ENCODE data around the gene LEKR1. TPM values are rescaled to one million over a fixed set of nuclear protein-coding genes. Genes with fewer than 3 reads are reported as not detected.
A peak's percentile ranks its signal among the peaks of the same experiment; 100 is the strongest.

Gene LEKR1
- total RNA-seq, 1 donor from 2014 or later, result 0.57 TPM

DNA sequence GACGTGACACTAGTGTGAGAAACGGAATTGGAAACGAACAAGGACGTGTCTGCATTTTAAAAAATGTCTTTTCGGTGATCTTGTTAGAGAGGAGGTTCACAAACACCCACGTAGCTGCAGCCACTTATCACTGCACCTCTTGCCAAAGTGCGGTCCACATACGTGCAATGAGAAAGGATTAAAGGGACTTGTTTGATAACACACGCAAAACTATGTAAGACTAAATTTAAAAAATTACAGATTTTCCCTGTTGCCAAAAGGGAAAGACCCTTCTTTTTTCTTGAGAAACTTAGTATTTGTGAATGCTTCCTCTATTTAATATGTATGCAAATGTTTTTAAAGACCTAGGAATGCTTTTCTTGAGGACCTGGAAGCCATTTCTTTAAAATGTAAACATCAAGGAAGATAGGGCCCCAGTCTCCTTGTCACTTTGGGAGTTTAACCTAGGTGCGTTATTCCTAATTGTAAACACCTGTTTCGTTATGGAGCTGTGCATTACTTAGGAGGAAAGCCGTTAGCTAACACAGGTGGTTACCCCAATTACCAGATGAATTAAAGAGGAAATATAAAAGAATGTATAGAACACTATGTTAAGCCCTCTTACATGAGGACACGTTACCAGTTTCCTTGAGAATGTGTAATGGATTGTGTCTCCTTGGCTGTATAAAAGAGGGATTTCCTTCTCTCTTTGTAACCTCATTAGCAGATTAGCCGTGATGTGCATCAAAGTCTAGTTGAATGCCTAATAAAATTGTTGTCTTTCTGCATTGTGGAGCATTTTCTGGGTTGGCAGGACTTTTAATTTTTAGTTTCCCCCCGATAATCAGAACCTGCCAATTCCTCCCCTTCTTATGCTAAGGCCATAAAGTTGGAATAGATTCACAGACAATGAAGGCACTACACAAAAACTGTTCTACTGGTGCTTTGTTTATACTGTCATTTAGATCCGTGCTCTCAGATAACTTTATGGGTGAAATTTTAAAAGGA lies 1.0 kb downstream of the LEKR1 start:
- intact Hi-C loops (cut with micrococcal nuclease), result loop anchor here (1.0 to 2.0 kb wide), 3 partner anchors 10 to 348 kb away; no protein-coding TSS in a partner anchor
- DNase-seq (ENCODE audit: low spot score), result no peak

DNA sequence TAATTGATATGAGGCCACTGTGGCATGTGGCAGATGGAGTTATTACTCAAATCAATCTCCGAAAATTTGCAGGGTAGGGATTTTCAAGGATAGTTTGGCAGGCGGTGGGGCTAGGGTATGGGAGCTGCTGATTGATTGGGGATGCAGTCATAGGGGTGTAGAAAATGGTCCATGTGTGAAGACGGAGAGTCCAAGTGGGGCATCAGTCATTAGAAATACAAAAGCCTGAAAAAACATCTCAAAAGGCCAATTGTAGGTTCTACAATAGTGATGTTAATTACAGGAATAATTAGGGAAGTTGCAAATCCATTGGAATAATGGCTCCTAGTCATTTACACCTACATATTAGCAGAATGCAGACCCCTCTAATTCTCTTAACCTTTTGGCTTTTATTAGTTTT lies 4.9 kb downstream of the LEKR1 start:
- H3K4me1 Mint-ChIP-seq (ENCODE audit: low read depth), result peaks cover 7% of the 10 kb centered on the region
- intact Hi-C loops (cut with micrococcal nuclease), result no loop called here
- H3K27ac Mint-ChIP-seq, result no peak overlapping the region
- H3K9me3 Mint-ChIP-seq, result no peaks in the 10 kb centered on the region
- peaks cover 2% of the 10 kb centered on the region for H3K36me3 Mint-ChIP-seq (ENCODE audit: low read depth)
- peaks cover 2% of the 10 kb centered on the region for H3K27me3 Mint-ChIP-seq (ENCODE audit: insufficient read depth)
- DNase-seq (ENCODE audit: low spot score), result no peak
- no peak overlapping the region for H3K4me3 Mint-ChIP-seq

More for the DNA sequence above, 1.0 kb downstream of the LEKR1 start:
- no peaks in the 10 kb centered on the region for H3K9me3 Mint-ChIP-seq
- H3K27me3 Mint-ChIP-seq (ENCODE audit: insufficient read depth), result peaks cover 2% of the 10 kb centered on the region
- peaks cover 2% of the 10 kb centered on the region for H3K36me3 Mint-ChIP-seq (ENCODE audit: low read depth)
- peak overlapping the region; percentile 87 for H3K4me3 Mint-ChIP-seq
- peak overlapping the region; percentile 92 for H3K27ac Mint-ChIP-seq
- H3K4me1 Mint-ChIP-seq (ENCODE audit: low read depth), result peaks cover 30% of the 10 kb centered on the region

DNA sequence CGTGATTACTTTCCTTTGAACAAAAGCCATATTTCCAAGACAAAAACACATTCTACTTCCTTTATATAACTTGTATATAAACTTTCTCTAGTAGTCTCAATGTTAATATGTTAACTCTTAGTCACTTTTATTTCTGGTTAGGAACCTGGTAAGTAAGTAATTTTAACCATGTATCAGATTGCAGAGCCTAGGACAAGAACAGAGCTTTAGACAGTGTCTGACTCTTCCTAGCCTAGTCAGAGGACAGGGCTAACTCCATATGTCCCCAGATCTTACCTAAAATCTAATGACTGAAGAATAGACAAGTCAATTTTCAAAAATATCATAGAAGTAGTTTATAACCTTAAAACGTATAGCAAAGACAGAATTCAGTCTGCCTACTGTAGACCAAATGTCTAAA lies 8.3 kb downstream of the LEKR1 start:
- H3K36me3 Mint-ChIP-seq (ENCODE audit: low read depth), result peaks cover 2% of the 10 kb centered on the region
- no peaks in the 10 kb centered on the region for H3K27me3 Mint-ChIP-seq (ENCODE audit: insufficient read depth)
- DNase-seq (ENCODE audit: low spot score), result no peak
- no peaks in the 10 kb centered on the region for H3K4me1 Mint-ChIP-seq (ENCODE audit: low read depth)
- H3K4me3 Mint-ChIP-seq, result no peak overlapping the region
- intact Hi-C loops (cut with micrococcal nuclease), result no loop called here
- H3K9me3 Mint-ChIP-seq, result no peaks in the 10 kb centered on the region
- no peak overlapping the region for H3K27ac Mint-ChIP-seq

DNA sequence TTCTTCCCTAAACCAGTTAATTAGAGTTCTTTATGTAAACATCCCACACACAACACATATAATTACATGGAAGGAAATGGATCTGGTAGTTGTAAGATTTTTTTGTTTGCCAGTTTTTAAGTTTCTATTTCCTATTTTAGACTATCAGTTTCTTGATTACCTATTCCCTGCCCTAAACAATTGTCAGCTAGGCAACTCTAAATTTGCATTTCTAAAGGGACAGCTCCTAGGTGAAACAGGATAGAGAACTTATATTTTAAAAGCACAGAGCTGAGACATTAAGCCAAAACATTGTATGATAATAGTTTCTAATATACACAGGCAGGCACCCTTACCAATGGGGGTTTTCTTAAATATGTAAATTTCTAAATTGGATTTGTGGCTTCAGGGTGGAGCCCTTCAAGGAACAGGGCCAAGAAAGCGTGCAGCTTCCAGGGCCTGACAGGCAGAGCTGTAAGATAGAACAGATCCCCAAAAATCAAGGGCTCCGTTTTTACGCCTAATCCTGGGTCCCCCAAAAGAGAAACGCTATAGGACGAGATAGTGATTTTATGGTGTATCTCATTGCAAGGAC lies 8.9 kb downstream of the LEKR1 start:
- no peaks in the 10 kb centered on the region for H3K4me1 Mint-ChIP-seq (ENCODE audit: low read depth)
- no peak overlapping the region for H3K27ac Mint-ChIP-seq
- peaks cover 2% of the 10 kb centered on the region for H3K36me3 Mint-ChIP-seq (ENCODE audit: low read depth)

DNA sequence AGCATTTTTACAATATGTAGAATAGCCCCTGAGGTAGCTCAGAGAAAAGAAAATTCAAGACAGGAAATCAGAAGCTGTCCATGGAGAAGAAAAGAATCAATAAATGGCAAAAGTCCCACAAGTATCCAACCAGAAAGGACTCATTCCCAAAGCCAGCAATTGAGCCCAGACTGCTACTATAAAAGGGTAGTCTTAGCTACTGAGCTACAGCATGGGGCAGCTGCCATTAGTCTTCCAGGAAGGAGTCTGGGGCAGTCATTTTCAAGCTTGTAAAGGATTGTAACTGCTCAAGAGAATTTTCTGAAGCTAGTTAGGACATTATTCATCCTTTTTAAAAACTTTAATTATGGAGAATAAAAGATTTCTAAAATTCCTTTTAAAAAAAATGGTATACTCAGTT lies 10.5 kb downstream of the LEKR1 start:
- H3K9me3 Mint-ChIP-seq, result no peaks in the 10 kb centered on the region
- H3K36me3 Mint-ChIP-seq (ENCODE audit: low read depth), result no peaks in the 10 kb centered on the region
- no peaks in the 10 kb centered on the region for H3K27me3 Mint-ChIP-seq (ENCODE audit: insufficient read depth)
- H3K27ac Mint-ChIP-seq, result no peak overlapping the region
- DNase-seq (ENCODE audit: low spot score), result no peak
- H3K4me3 Mint-ChIP-seq, result no peak overlapping the region
- no peaks in the 10 kb centered on the region for H3K4me1 Mint-ChIP-seq (ENCODE audit: low read depth)
- intact Hi-C loops (cut with micrococcal nuclease), result no loop called here

More for the DNA sequence above, 8.9 kb downstream of the LEKR1 start:
- no peak overlapping the region for H3K4me3 Mint-ChIP-seq
- no peaks in the 10 kb centered on the region for H3K9me3 Mint-ChIP-seq
- H3K27me3 Mint-ChIP-seq (ENCODE audit: insufficient read depth), result no peaks in the 10 kb centered on the region
- DNase-seq (ENCODE audit: low spot score), result no peak
- intact Hi-C loops (cut with micrococcal nuclease), result no loop called here

DNA sequence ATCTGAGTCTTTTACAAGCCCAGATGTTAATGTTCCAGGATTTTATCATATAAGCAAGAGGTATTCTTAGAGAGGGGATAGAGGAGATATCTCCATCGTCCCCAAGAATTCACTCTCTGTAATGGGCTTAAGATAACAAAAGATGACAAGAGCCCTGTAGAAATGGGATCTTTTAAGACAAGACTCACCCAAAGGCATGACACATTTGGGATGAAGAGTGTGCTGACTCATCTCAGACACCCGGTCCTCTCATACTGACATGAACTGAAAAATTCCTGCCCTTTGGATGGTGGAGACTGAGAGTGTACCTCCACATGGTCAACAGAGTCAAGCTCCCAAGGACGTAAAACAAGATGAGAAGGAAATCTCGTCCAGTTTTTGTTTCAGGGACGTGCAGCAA lies 11.0 kb downstream of the LEKR1 start:
- H3K4me3 Mint-ChIP-seq, result no peak overlapping the region
- H3K27ac Mint-ChIP-seq, result no peak overlapping the region
- no peaks in the 10 kb centered on the region for H3K27me3 Mint-ChIP-seq (ENCODE audit: insufficient read depth)
- intact Hi-C loops (cut with micrococcal nuclease), result no loop called here
- no peaks in the 10 kb centered on the region for H3K36me3 Mint-ChIP-seq (ENCODE audit: low read depth)
- no peaks in the 10 kb centered on the region for H3K9me3 Mint-ChIP-seq
- DNase-seq (ENCODE audit: low spot score), result no peak
- no peaks in the 10 kb centered on the region for H3K4me1 Mint-ChIP-seq (ENCODE audit: low read depth)

DNA sequence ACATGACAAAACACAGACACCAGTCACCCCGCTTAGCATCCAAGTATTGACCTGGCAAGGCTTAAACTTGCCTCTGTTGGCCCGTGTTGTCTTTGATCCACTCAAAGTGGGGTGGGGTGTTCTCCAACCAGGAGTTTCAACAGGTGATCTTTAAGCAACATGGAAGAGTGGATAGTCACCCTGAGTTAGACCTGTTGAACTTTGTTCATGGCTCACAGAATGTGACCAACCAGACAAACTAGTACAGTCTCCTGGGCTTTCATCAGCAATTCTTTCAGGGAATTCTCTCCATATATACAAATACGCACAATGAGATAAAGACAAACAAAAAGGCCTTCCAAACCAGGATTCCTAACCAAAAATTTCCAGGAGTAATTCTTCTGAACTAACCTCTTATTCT lies 11.9 kb downstream of the LEKR1 start:
- no peak overlapping the region for H3K27ac Mint-ChIP-seq

DNA sequence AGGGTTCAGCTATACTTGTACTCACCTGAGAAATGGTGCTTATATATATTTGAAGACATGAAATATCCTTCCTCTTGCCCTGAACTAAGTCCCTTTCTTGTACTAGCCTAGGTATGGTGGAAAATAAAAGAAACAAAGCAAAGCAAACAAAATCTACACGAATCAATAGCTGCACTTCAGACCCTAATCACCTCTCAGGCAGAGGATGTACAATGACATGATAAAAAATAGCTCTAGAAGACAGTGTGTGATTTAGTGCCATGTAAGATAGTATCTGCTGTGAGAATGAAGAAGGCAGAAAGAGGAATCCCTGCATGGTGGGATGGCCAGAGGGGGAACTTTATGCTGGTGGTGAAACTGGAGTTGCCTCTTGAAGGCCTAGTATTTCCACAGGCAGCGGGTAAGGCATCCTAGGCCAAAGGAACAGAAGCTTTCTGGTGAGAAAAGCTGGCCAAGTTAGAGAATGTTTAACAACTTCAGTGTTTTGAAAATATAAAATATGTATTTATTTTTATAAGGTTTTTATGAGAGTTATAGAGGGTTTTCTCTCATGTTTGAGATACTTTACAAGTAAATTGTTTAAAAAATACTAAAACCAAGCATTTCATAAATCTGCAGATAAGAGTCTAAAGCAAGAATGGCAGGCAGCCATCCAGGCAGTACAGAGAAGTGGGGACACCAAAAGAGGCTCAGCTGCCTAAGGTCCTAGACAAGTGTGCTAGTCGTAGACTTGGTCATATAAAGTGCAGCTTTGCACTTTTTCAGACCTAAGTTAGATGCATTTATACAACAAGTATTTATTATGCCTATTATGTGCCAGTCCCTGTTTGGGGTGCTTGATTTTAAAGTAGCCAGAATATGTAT lies 14.9 kb downstream of the LEKR1 start:
- peaks cover 6% of the 10 kb centered on the region for H3K27me3 Mint-ChIP-seq (ENCODE audit: insufficient read depth)
- no peak overlapping the region for H3K27ac Mint-ChIP-seq
- no peaks in the 10 kb centered on the region for H3K4me1 Mint-ChIP-seq (ENCODE audit: low read depth)
- no peak overlapping the region for H3K4me3 Mint-ChIP-seq
- intact Hi-C loops (cut with micrococcal nuclease), result no loop called here
- H3K36me3 Mint-ChIP-seq (ENCODE audit: low read depth), result no peaks in the 10 kb centered on the region
- DNase-seq (ENCODE audit: low spot score), result no peak
- no peaks in the 10 kb centered on the region for H3K9me3 Mint-ChIP-seq

More for the DNA sequence above, 11.9 kb downstream of the LEKR1 start:
- no peaks in the 10 kb centered on the region for H3K4me1 Mint-ChIP-seq (ENCODE audit: low read depth)
- DNase-seq (ENCODE audit: low spot score), result no peak
- no peaks in the 10 kb centered on the region for H3K36me3 Mint-ChIP-seq (ENCODE audit: low read depth)
- H3K9me3 Mint-ChIP-seq, result no peaks in the 10 kb centered on the region
- intact Hi-C loops (cut with micrococcal nuclease), result no loop called here
- no peak overlapping the region for H3K4me3 Mint-ChIP-seq
- no peaks in the 10 kb centered on the region for H3K27me3 Mint-ChIP-seq (ENCODE audit: insufficient read depth)

DNA sequence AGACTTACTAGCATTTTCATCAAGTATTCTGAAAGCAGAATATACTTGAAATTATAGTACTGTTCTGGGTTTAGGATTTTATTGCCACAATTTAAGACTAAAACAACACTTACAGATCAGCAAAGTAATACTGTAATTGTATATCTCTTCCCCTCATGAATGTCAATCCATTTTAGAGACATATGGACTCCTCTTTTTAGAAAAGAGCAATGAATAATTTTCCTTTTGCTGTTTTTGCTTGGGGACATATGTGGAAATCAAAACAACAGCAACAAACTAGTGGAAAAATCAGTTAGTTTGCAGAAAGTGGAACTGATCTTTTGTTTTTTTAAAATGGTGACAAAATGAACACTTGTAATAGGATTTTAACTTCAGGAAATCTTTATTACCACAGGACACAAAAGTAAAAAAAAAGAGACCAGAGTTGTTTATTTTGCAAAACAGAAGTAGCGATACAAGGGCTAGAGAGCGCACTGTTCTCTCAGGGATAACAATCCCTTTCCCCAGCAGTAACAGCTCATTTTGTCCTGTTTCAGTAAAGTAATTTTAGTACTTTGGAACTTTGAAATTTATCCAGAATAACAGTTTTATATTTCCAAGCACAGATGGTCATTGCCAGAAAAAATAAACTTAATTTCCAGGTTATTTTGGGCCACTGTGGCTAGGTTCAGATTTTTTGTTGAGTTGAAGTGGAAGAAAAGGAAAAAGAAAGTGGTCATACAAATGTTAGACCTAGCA lies 17.1 kb downstream of the LEKR1 start:
- Mint-ChIP-seq H3K27me3 (ENCODE audit: insufficient read depth) (peaks cover 6% of the 10 kb centered on the region), H3K9me3 (no peaks in the 10 kb centered on the region), H3K27ac (no peak overlapping the region), H3K4me1 (ENCODE audit: low read depth) (no peaks in the 10 kb centered on the region), H3K4me3 (no peak overlapping the region), H3K36me3 (ENCODE audit: low read depth) (no peaks in the 10 kb centered on the region)
- intact Hi-C loops (cut with micrococcal nuclease), result no loop called here
- no peak for DNase-seq (ENCODE audit: low spot score)

DNA sequence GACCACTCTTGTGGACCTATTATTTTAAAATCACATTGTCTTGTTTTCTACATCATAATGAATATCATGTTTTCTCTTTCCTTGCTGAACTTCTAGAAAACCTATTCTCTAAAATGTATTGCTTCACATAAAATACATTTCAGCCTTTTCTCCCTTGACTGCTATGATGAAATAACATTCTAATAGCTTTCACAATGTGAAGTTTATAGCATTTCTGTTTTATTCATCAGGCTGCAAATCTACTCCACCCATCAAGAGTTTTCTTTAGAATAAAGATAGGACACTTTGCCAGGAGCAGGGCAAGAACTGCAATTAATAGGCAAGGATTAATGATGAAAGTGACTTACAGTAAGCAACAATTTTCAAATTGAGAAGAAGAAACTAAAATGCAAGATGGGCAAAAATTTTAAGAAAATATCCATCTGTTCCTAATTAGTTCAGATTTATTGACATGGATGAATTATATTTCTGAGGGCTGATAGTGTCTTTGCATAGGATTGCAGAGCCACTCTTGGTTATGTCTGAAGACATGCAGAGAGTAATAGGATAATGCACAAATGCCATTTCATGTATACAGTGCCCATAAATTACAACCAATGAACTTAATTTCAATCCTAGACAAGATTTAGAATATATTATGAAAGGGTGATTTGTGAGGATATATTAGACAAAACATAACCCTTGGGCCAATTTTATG lies 21.7 kb downstream of the LEKR1 start:
- Mint-ChIP-seq H3K27ac (no peak overlapping the region), H3K27me3 (ENCODE audit: insufficient read depth) (peaks cover 14% of the 10 kb centered on the region), H3K9me3 (no peaks in the 10 kb centered on the region), H3K4me1 (ENCODE audit: low read depth) (no peaks in the 10 kb centered on the region), H3K4me3 (no peak overlapping the region), H3K36me3 (ENCODE audit: low read depth) (no peaks in the 10 kb centered on the region)
- no peak for DNase-seq (ENCODE audit: low spot score)
- intact Hi-C loops (cut with micrococcal nuclease), result no loop called here

DNA sequence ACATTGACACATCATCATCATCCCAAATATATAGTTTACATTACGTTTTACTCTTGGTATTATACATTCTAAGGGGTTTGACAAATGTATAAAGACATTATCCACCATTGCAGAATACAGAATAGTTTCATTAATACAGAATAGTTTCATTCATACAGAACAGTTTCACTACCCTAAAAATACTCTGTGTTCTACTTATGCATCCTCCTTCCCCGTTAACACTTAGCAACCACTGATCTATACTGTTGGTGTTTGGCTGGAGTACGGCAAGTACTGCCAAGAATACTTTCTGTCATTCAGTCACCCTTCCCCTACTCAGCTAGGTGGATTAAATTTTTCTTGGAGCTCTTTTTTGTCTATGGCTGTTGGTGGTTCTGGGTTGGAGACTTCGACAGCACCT lies 33.4 kb downstream of the LEKR1 start:
- H3K4me1 Mint-ChIP-seq (ENCODE audit: low read depth), result no peaks in the 10 kb centered on the region
- no peaks in the 10 kb centered on the region for H3K36me3 Mint-ChIP-seq (ENCODE audit: low read depth)
- intact Hi-C loops (cut with micrococcal nuclease), result no loop called here
- no peak overlapping the region for H3K4me3 Mint-ChIP-seq
- no peak overlapping the region for H3K27ac Mint-ChIP-seq
- H3K27me3 Mint-ChIP-seq (ENCODE audit: insufficient read depth), result peaks cover 9% of the 10 kb centered on the region
- DNase-seq (ENCODE audit: low spot score), result no peak
- H3K9me3 Mint-ChIP-seq, result no peaks in the 10 kb centered on the region

DNA sequence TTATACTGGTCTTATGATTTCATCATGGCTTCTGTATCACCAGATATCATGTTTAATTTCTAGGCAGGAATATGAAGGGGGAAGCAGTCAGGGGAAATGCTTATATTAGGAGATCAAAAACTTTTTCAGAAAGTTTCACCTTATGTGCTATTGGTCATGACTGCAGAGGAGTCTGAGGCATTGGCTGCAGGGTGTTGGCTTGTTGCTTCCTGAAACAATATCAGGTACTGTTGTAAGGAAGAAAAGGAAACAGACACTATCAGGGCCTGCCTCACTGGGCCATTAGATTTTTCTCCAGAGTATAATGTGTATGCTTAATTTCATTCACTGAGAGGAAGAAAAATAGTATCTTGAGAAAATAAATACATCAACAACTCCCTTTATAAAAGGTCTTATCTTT lies 34.7 kb downstream of the LEKR1 start:
- H3K9me3 Mint-ChIP-seq, result no peaks in the 10 kb centered on the region
- no peaks in the 10 kb centered on the region for H3K36me3 Mint-ChIP-seq (ENCODE audit: low read depth)
- no peak for DNase-seq (ENCODE audit: low spot score)
- intact Hi-C loops (cut with micrococcal nuclease), result no loop called here
- peaks cover 9% of the 10 kb centered on the region for H3K27me3 Mint-ChIP-seq (ENCODE audit: insufficient read depth)
- no peak overlapping the region for H3K27ac Mint-ChIP-seq
- H3K4me3 Mint-ChIP-seq, result no peak overlapping the region
- no peaks in the 10 kb centered on the region for H3K4me1 Mint-ChIP-seq (ENCODE audit: low read depth)
